Endodermal cell (in vitro differentiated cells): ENCODE measurements around the gene PRRX2. TPM values are rescaled to one million over a fixed set of nuclear protein-coding genes. Genes with fewer than 3 reads are reported as not detected.

Experiments
- DNase-seq: peaks from one replicate; pipeline ENCODE4 v3.0.0-alpha.2; 2017
- H3K27ac ChIP-seq: 2 replicates; pipeline ENCODE4 v1.5.1; 2013; ENCODE audit warnings: mild to moderate bottlenecking, low read depth, low read length, moderate library complexity
- H3K27me3 ChIP-seq: 2 replicates; pipeline ENCODE4 v1.6.1; 2013; ENCODE audit warnings: mild to moderate bottlenecking, low read length, moderate library complexity; ENCODE audit not compliant: insufficient read depth, control insufficient read depth, poor library complexity, severe bottlenecking
- H3K36me3 ChIP-seq: 2 replicates; pipeline ENCODE4 v1.7.0; 2013; ENCODE audit warnings: mild to moderate bottlenecking, low read length, moderate library complexity; ENCODE audit not compliant: control insufficient read depth, insufficient read depth
- H3K4me1 ChIP-seq: one replicate; pipeline ENCODE4 v1.7.0; 2013; ENCODE audit warnings: low read length; ENCODE audit not compliant: control insufficient read depth, insufficient read depth
- H3K4me3 ChIP-seq: 2 replicates; pipeline ENCODE4 v1.5.1; 2013; ENCODE audit warnings: mild to moderate bottlenecking, low read length, moderate library complexity
- H3K9ac ChIP-seq: 2 replicates; pipeline ENCODE4 v1.6.1; 2013; ENCODE audit warnings: mild to moderate bottlenecking, low read length, moderate library complexity; ENCODE audit not compliant: poor library complexity, severe bottlenecking; ENCODE audit errors: extremely low read depth
- H3K9me3 ChIP-seq: 2 replicates; pipeline ENCODE4 v1.6.1; 2013; ENCODE audit warnings: mild to moderate bottlenecking, low read length, moderate library complexity; ENCODE audit not compliant: control insufficient read depth
- H3K27ac Mint-ChIP-seq: 2 replicates; pipeline ENCODE4 v1.8.0; 2020; ENCODE audit warnings: mixed read lengths
- H3K27me3 Mint-ChIP-seq: 2 replicates; pipeline ENCODE4 v1.8.0; 2021; ENCODE audit warnings: mild to moderate bottlenecking, mixed read lengths; ENCODE audit not compliant: insufficient read depth
- H3K36me3 Mint-ChIP-seq: 2 replicates; pipeline ENCODE4 v1.8.0; 2020; ENCODE audit warnings: low read depth, mixed read lengths
- H3K4me1 Mint-ChIP-seq: 2 replicates; pipeline ENCODE4 v1.8.0; 2020; ENCODE audit warnings: mixed read lengths
- H3K4me3 Mint-ChIP-seq: 2 replicates; pipeline ENCODE4 v1.8.0; 2020; ENCODE audit warnings: mild to moderate bottlenecking, moderate library complexity, mixed read lengths
- H3K9me3 Mint-ChIP-seq: 2 replicates; pipeline ENCODE4 v1.8.0; 2020; ENCODE audit warnings: mild to moderate bottlenecking, mixed read lengths
- WGBS, 2 experiments: methylation state at CpG; one replicate each; pipeline versions ENCODE4 v1.1.5 to v1.1.7; 2013; ENCODE audit warnings: missing lambda C conversion rate in 2 of 2, mixed read lengths in 1 of 2; ENCODE audit not compliant: insufficient coverage in 1 of 2, insufficient read length in 1 of 2; 5-methylcytosine and 5-hydroxymethylcytosine counted together
- total RNA-seq, 2 donors: library from RNA; stranded (reverse); fragmentation: NEBNext Ultra II Directional in 1 of 2; extraction: Animal tissue kit (Norgen Biotek cat#: 25700) in 1 of 2; gene quantifications; 2 replicates in 1 of 2; 3 replicates in 1 of 2; pipeline ENCODE4 v1.2.1, GENCODE V29; 2021
- TF ChIP-seq, protein P1 (sequence below): fragments of 200-600 bp; sonication (generic); conservative IDR thresholded peaks from 2 replicates; pipeline ENCODE4 v1.5.0; 2021; ENCODE audit warnings: antibody characterized with exemption, mild to moderate bottlenecking

The PRRX2 gene
- total RNA-seq, 2 donors from 2014 or later = 1.0 to 3.8 TPM

DNA sequence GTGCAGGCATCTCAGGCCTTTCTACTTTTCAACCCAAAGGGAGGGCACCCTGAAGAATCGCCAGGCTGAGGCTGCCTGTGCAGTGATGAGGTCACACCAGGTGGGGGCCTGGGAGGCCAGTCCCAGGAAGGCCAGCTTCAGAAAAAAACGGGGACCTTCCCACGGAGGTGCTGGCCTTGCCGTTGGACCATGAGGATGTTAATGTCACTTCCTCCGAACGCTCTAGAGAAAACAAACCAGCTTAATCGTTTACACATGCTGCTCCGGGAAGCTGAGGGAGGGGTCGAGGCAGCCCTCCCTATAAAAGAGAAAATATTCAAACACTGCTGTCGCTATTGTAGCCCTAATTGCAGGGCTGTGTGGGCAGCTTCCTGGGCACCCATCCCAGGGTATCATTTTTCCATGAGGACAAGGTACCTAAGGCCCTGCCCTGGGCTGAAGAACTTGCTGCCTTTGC lies 60.4 kb downstream of the PRRX2 start:
- Mint-ChIP-seq H3K4me3 (no peak overlapping the region), H3K9me3 (no peaks in the 10 kb centered on the region), H3K27me3 (no peaks in the 10 kb centered on the region), H3K4me1 (peaks cover 3% of the 10 kb centered on the region), H3K27ac (no peak overlapping the region), H3K36me3 (no peaks in the 10 kb centered on the region)
- TF ChIP-seq, protein P1, sequence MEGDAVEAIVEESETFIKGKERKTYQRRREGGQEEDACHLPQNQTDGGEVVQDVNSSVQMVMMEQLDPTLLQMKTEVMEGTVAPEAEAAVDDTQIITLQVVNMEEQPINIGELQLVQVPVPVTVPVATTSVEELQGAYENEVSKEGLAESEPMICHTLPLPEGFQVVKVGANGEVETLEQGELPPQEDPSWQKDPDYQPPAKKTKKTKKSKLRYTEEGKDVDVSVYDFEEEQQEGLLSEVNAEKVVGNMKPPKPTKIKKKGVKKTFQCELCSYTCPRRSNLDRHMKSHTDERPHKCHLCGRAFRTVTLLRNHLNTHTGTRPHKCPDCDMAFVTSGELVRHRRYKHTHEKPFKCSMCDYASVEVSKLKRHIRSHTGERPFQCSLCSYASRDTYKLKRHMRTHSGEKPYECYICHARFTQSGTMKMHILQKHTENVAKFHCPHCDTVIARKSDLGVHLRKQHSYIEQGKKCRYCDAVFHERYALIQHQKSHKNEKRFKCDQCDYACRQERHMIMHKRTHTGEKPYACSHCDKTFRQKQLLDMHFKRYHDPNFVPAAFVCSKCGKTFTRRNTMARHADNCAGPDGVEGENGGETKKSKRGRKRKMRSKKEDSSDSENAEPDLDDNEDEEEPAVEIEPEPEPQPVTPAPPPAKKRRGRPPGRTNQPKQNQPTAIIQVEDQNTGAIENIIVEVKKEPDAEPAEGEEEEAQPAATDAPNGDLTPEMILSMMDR = no peak
- WGBS, 2 experiments = 77 to 78% methylated on average over 8 to 10 of the region's 10 CpGs
- H3K9ac ChIP-seq = no peak overlapping the region
- no peak overlapping the region for H3K27ac ChIP-seq
- no peaks in the 10 kb centered on the region for H3K9me3 ChIP-seq
- H3K36me3 ChIP-seq = no peaks in the 10 kb centered on the region
- no peak overlapping the region for H3K4me3 ChIP-seq
- no peaks in the 10 kb centered on the region for H3K4me1 ChIP-seq
- no peaks in the 10 kb centered on the region for H3K27me3 ChIP-seq
- no peak for DNase-seq

- Histone ChIP-seq H3K27ac (no peak overlapping the region), H3K27me3 (no peaks in the 10 kb centered on the region), H3K4me1 (no peaks in the 10 kb centered on the region), H3K9me3 (no peaks in the 10 kb centered on the region), H3K36me3 (no peaks in the 10 kb centered on the region), H3K9ac (no peak overlapping the region), H3K4me3 (no peak overlapping the region)
- H3K4me3 Mint-ChIP-seq = no peak overlapping the region
- TF ChIP-seq, protein P1 = peak; percentile 97
- H3K36me3 Mint-ChIP-seq = no peaks in the 10 kb centered on the region
- peak overlapping the region; percentile 68 for H3K27ac Mint-ChIP-seq
- no peaks in the 10 kb centered on the region for H3K9me3 Mint-ChIP-seq
- peaks cover 2% of the 10 kb centered on the region for H3K27me3 Mint-ChIP-seq
- WGBS, 2 experiments = 29 to 30% methylated on average over 10 to 23 of the region's 23 CpGs
- peaks cover 3% of the 10 kb centered on the region for H3K4me1 Mint-ChIP-seq
- DNase-seq = peak; percentile 97
Observed at GRCh38 chr9:129726322-129727160, 61.1 kb downstream of the PRRX2 start.

- no peak overlapping the region for H3K4me3 Mint-ChIP-seq
- peaks cover 2% of the 10 kb centered on the region for H3K27me3 Mint-ChIP-seq
- TF ChIP-seq, protein P1 = no peak
Observed at GRCh38 chr9:129728744-129729143, 63.3 kb downstream of the PRRX2 start.

More at GRCh38 chr9:129728744-129729143, 63.3 kb downstream of the PRRX2 start:
- Mint-ChIP-seq H3K27ac (no peak overlapping the region), H3K9me3 (no peaks in the 10 kb centered on the region), H3K36me3 (no peaks in the 10 kb centered on the region), H3K4me1 (peaks cover 3% of the 10 kb centered on the region)
- DNase-seq = no peak
- Histone ChIP-seq H3K4me1 (no peaks in the 10 kb centered on the region), H3K4me3 (no peak overlapping the region), H3K27me3 (no peaks in the 10 kb centered on the region), H3K36me3 (no peaks in the 10 kb centered on the region), H3K9ac (no peak overlapping the region), H3K27ac (no peak overlapping the region), H3K9me3 (no peaks in the 10 kb centered on the region)
- 90 to 92% methylated on average over 3 to 7 of the region's 7 CpGs for WGBS, 2 experiments
